Transverse colon (tissue), 4 donors: ENCODE data around the gene POLR2J. TPM values are rescaled to one million over a fixed set of nuclear protein-coding genes. Genes with fewer than 3 reads are reported as not detected.
"Not testable (repeated sequence)": the region's sequence is repeated elsewhere in the genome, so short reads cannot be mapped to it uniquely, and the experiment has no call there.

ENCODE experiments used
- DNase-seq: peaks from one replicate; pipeline ENCODE4 v3.0.0-alpha.2; 2019
- H3K27ac ChIP-seq, 4 donors: fragments of 200-600 bp; sonication (generic); 2 replicates each; pipeline ENCODE4 v1.5.1; 2016 to 2018; ENCODE audit warnings: inconsistent platforms in 4 of 4
- H3K27me3 ChIP-seq: fragments of 200-600 bp; sonication (generic); 2 replicates; pipeline ENCODE4 v1.5.1; 2017; ENCODE audit warnings: inconsistent platforms
- H3K36me3 ChIP-seq, 4 donors: fragments of 200-600 bp; sonication (generic); 2 replicates each; pipeline ENCODE4 v1.5.1; 2017 to 2019; ENCODE audit warnings: inconsistent platforms in 4 of 4
- H3K4me1 ChIP-seq, 4 donors: fragments of 200-600 bp; sonication (generic); 2 replicates each; pipeline ENCODE4 v1.5.1; 2017 to 2020; ENCODE audit warnings: inconsistent platforms in 4 of 4
- H3K4me3 ChIP-seq, 4 donors: fragments of 200-600 bp; sonication (generic); 1 replicate in 1 of 4; 2 replicates in 3 of 4; pipeline versions ENCODE4 v1.5.1 to v1.6.1; 2017 to 2019; ENCODE audit warnings: inconsistent platforms in 4 of 4
- H3K9me3 ChIP-seq, 2 donors: fragments of 200-600 bp; sonication (generic); 2 replicates each; pipeline ENCODE4 v1.5.1; 2017 to 2019; ENCODE audit warnings: inconsistent platforms in 2 of 2
- POLR2A ChIP-seq: fragments of 450-650 bp; IDR thresholded peaks from one replicate; pipeline ENCODE4 v1.6.1; 2016; ENCODE audit warnings: antibody characterized with exemption, mild to moderate bottlenecking, moderate library complexity
- POLR2AphosphoS5 ChIP-seq, 3 donors: sonication (generic); formaldehyde crosslinking; IDR thresholded peaks; one replicate each; pipeline ENCODE4 v1.6.1; 2016; ENCODE audit warnings: antibody characterized with exemption in 3 of 3
- WGBS, 2 donors: methylation state at CpG; one replicate each; pipeline ENCODE4 v1.1.5; 2018; ENCODE audit warnings: low coverage in 1 of 2; 5-methylcytosine and 5-hydroxymethylcytosine counted together
- in situ Hi-C, 4 donors: fragments of 200-750 bp; cut with MboI; loops; one replicate each; pipeline versions ENCODE4 v1.15.0 to v1.15.1; 2017; ENCODE audit warnings: low sequenced_read_pairs in 3 of 4, low pct_ligation_motif_present in 1 of 4, low pct_unique_long_range_greater_than_20kb in 1 of 4
- intact Hi-C: fragments of 100-400 bp; cut with DNase I; formaldehyde crosslinking; loops from one replicate; pipeline ENCODE4 v1.15.1; 2023; ENCODE audit warnings: low total_unique reads
- total RNA-seq, 4 donors: library from RNA; depleted of rRNA; stranded (reverse); fragments of >200 nt; gene quantifications; one replicate each; pipeline ENCODE4 v1.1.0, GENCODE V29; 2016
- TF ChIP-seq, protein P1 (sequence below), 5 experiments: fragments of 200-600 bp in 3 of 5; fragments of 450-650 bp in 2 of 5; sonication (generic) in 3 of 5; IDR thresholded peaks; 1 replicate in 2 of 5; 2 replicates in 3 of 5; pipeline ENCODE4 v1.5.1; 2016 to 2017; ENCODE audit warnings: antibody characterized with exemption in 5 of 5, inconsistent platforms in 3 of 5, mild to moderate bottlenecking in 2 of 5, moderate library complexity in 1 of 5

Gene POLR2J
- total RNA-seq, result 10 to 100 TPM in 2 of 4 donors, 1 to 10 TPM in 2; 5.4 to 30.3 (median 15.0) TPM

- H3K9me3 ChIP-seq, H3K36me3 ChIP-seq, intact Hi-C loops, H3K4me1 ChIP-seq, in situ Hi-C loops, H3K27me3 ChIP-seq: not testable (repeated sequence)
- 2% methylated on average over 21 of the region's 72 CpGs; no CpG with 5 or more reads in 1 of the 2 donors for WGBS, 2 donors
- H3K4me3 ChIP-seq, result peak within 1 kb of the TSS in 3 of 4 donors; percentile 29 to 76 (median 49)
- H3K27ac ChIP-seq, result peak within 1 kb of the TSS; percentile 63 to 77 (median 70)
- peak; percentile 94 for DNase-seq
- TF ChIP-seq, protein P1, sequence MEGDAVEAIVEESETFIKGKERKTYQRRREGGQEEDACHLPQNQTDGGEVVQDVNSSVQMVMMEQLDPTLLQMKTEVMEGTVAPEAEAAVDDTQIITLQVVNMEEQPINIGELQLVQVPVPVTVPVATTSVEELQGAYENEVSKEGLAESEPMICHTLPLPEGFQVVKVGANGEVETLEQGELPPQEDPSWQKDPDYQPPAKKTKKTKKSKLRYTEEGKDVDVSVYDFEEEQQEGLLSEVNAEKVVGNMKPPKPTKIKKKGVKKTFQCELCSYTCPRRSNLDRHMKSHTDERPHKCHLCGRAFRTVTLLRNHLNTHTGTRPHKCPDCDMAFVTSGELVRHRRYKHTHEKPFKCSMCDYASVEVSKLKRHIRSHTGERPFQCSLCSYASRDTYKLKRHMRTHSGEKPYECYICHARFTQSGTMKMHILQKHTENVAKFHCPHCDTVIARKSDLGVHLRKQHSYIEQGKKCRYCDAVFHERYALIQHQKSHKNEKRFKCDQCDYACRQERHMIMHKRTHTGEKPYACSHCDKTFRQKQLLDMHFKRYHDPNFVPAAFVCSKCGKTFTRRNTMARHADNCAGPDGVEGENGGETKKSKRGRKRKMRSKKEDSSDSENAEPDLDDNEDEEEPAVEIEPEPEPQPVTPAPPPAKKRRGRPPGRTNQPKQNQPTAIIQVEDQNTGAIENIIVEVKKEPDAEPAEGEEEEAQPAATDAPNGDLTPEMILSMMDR (IDR thresholded peaks at IDR 0.05), result peak in 4 of 5 experiments; percentile 29 to 60 (median 48)
- TF ChIP-seq POLR2A (peak; percentile 54), POLR2AphosphoS5 (IDR thresholded peaks at IDR 0.05) (peak; percentile 16 to 62 (median 49))
Measured at GRCh38 chr7:102478314-102479208, at the start of gene POLR2J. TSS of gene POLR2J (minus strand) at chr7:102478922. CDS start at chr7:102478860, 62 bp downstream.

DNA sequence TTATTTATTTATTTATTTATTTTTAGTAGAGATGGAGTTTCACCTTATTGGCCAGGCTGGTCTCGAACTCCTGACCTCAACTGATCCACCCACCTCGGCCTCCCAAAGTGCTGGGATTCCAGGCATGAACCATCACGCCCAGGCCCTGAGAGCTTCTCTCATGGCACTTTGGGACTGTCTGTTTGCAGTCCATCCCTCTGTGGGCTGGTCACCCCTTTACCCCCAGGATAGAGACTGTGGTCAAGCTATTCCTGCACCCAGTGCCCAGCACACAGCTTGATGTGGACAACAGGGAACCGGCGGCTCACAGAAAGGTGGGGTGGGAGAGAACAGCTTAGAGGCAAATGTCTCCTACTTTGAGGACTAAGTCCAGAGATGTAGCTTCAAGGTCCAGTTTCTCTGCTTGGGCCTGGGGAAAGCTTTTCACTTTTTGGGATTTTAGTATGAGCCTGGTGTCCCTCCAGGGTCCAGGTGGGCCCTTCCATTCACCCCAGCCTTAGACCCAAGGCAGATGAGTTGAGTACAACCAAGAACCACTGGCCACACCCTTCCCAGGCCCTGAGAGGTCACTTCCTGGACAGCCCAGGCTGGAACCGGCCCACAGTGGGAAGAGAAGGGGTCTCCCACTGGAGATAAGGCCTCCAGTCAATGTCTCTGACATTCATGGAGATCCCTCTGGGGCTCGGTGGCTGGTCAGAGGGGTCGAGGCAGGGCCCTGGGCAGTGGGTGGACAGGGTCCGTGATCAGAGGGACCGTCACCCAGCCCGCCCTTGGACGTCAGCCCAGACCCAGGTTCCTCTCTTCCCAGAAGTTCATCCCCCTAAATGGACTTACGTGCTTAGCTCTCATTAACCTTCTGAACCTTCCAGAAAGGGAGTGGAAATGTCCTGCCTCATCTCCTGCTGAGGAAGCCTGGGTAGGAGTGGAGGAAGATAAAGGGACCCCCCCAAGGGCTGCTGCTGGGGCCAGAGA is 49.4 kb upstream of the POLR2J start:
- in situ Hi-C loops, H3K36me3 ChIP-seq, H3K27me3 ChIP-seq, DNase-seq, H3K9me3 ChIP-seq, H3K27ac ChIP-seq, intact Hi-C loops, H3K4me3 ChIP-seq, H3K4me1 ChIP-seq: not testable (repeated sequence)
- WGBS, 2 donors, result 100% methylated on average over 1 of the region's 13 CpGs; no CpG with 5 or more reads in 1 of the 2 donors

- intact Hi-C loops, H3K4me1 ChIP-seq, H3K27ac ChIP-seq, DNase-seq, H3K36me3 ChIP-seq, H3K4me3 ChIP-seq, H3K27me3 ChIP-seq, in situ Hi-C loops, H3K9me3 ChIP-seq: not testable (repeated sequence)
- 85% methylated on average over 1 of the region's 8 CpGs; no CpG with 5 or more reads in 1 of the 2 donors for WGBS, 2 donors
Measured at GRCh38 chr7:102527182-102527581, 48.5 kb upstream of the POLR2J start.

DNA sequence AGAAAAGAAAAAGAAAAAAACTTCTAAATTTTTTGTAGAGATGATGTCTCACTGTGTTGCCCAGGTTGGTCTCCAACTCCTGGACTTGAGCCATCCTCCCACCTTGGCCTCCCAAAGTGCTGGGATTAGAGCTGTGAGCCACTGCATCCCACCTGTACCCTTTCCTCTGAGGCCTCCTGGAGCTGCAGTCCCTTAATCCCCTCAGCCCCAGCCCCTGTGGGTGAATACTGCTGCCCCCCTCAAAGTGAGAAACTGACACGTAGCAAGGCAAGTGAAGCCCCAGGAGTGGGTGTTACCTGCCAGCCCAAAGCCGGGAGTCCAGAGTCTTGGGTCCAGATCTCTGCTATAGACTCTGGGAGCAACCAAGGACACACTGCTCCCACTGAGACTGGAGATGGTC is 46.1 kb upstream of the POLR2J start:
- WGBS, 2 donors, result 40% methylated on average over 1 of the region's 2 CpGs; no CpG with 5 or more reads in 1 of the 2 donors
- H3K4me3 ChIP-seq, H3K9me3 ChIP-seq, H3K27me3 ChIP-seq, in situ Hi-C loops, DNase-seq, intact Hi-C loops, H3K4me1 ChIP-seq, H3K27ac ChIP-seq, H3K36me3 ChIP-seq: not testable (repeated sequence)

GRCh38 chr7:102520797-102521196 is 42.1 kb upstream of the POLR2J start:
- intact Hi-C loops, H3K4me1 ChIP-seq, H3K27me3 ChIP-seq, in situ Hi-C loops, H3K27ac ChIP-seq, H3K4me3 ChIP-seq, DNase-seq, H3K36me3 ChIP-seq, H3K9me3 ChIP-seq: not testable (repeated sequence)
- WGBS, 2 donors, result 58 to 67% methylated on average over 3 to 4 of the region's 5 CpGs

- H3K4me3 ChIP-seq, H3K36me3 ChIP-seq, H3K27ac ChIP-seq, H3K27me3 ChIP-seq, in situ Hi-C loops, H3K9me3 ChIP-seq, H3K4me1 ChIP-seq, intact Hi-C loops: not testable (repeated sequence)
- no CpG with 5 or more reads among the region's 61 CpGs for WGBS, 2 donors
- DNase-seq, result peak; percentile 8
Measured at GRCh38 chr7:102517550-102518147, 38.9 kb upstream of the POLR2J start, which contains the start of gene RASA4B. TSS of gene RASA4B (minus strand) at chr7:102517777. CDS start at chr7:102517710, 67 bp downstream.

DNA sequence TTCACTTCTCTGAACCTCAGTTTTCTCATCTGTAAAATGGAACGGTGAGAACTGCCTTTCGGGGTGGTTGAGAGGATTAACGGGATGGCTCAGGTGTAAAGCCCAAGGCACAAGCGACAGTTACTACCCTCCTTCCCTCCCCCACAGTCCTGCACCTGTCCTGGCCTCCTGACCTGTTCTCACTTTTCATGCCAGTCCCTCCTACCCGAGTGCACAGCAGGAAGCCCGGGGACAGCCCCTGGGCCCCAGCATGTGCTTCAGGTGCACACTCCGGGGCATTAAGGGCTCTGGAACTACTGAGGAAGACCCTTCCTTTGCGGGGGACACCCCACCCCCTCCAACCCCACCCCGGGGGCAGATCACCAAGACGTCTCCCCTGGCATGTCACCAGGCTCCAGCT is 38.2 kb upstream of the POLR2J start:
- H3K27ac ChIP-seq, H3K27me3 ChIP-seq, in situ Hi-C loops, H3K9me3 ChIP-seq, H3K36me3 ChIP-seq, H3K4me1 ChIP-seq, intact Hi-C loops, DNase-seq, H3K4me3 ChIP-seq: not testable (repeated sequence)
- WGBS, 2 donors, result no CpG with 5 or more reads among the region's 10 CpGs

DNA sequence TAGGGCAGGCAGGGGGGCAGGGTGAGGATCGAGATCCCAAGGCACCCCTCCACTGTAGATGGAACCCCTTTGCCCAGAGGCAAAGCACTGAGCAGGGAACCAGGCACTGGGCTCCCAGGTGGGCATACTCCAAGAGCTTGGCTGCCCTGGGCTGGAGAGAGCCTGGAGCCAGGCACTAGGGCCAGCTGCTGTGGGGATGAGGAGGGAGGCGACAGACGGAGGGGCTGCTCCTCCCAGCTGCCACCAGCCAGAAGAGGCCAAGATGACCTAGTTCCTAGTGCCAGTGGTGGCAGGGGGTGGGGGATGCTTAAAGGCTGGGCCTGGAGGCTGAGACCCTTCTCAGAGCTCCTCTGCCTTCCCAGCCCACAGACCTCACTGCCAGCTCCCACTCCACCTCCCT is 37.2 kb upstream of the POLR2J start:
- H3K9me3 ChIP-seq, H3K4me1 ChIP-seq, in situ Hi-C loops, DNase-seq, H3K27ac ChIP-seq, intact Hi-C loops, H3K27me3 ChIP-seq, H3K36me3 ChIP-seq, H3K4me3 ChIP-seq: not testable (repeated sequence)
- no CpG with 5 or more reads among the region's 3 CpGs for WGBS, 2 donors
